HepG2 (cell line): ENCODE results near the gene PRKACA. TPM values are rescaled to one million over a fixed set of nuclear protein-coding genes. Genes with fewer than 3 reads are reported as not detected.

ENCODE experiments used
- ATAC-seq: fragments of 200-7000 bp; cut with Tn5 transposase; 3 replicates; pipeline ENCODE4 v1.9.1; 2020; ENCODE audit warnings: mild to moderate bottlenecking, moderate library complexity
- BruUV-seq: library from RNA; stranded (reverse); fragments of 400-500 nt; replicated peaks from 2 replicates; lab custom pipeline; 2021; lab: Mats Ljungman, UMichigan
- CTCF ChIA-PET: fragments of 300-600 bp; formaldehyde crosslinking; extraction: SDS; loops from one replicate; lab custom pipeline; 2021; ENCODE audit warnings: low total read pairs, inconsistent platforms, low intra/inter-chr PET ratio; lab: Yijun Ruan, JAX
- POLR2A ChIA-PET: fragments of 350-600 bp; sonication (Branson Sonifier 250); formaldehyde crosslinking; loops from one replicate; lab custom pipeline; 2020; ENCODE audit warnings: antibody characterized with exemption, inconsistent platforms; lab: Yijun Ruan, JAX
- DNase-seq: peaks from one replicate; pipeline ENCODE4 v3.0.0-alpha.2; 2015; ENCODE audit warnings: low spot score
- FAIRE-seq: peaks from 3 replicates; lab custom pipeline; 2011; peaks lifted over from hg19 to GRCh38; lab: Jason Lieb, UNC
- H2AFZ ChIP-seq: one replicate; pipeline ENCODE4 v1.6.1; 2011; ENCODE audit warnings: low read length, inconsistent platforms
- H3K27ac ChIP-seq: fragments of 300-600 bp; 3 replicates; pipeline ENCODE4 v1.8.0; 2011; ENCODE audit warnings: mixed run types, mild to moderate bottlenecking, mixed read lengths, low read length, inconsistent platforms; ENCODE audit not compliant: insufficient read depth; ENCODE audit errors: extremely low read length
- H3K27me3 ChIP-seq, 2 experiments: fragments of 200-600 bp in 1 of 2; 2 replicates in 1 of 2; 3 replicates in 1 of 2; pipeline versions ENCODE4 v1.6.0 to v1.8.0; 2011; ENCODE audit warnings: low read length in 2 of 2, mild to moderate bottlenecking in 2 of 2, moderate library complexity in 2 of 2, inconsistent platforms in 1 of 2; ENCODE audit not compliant: insufficient read depth in 2 of 2, control insufficient read depth in 1 of 2
- H3K36me3 ChIP-seq, 2 experiments: fragments of 200-600 bp in 1 of 2; replicated peaks in 1 of 2; 2 replicates in 1 of 2; 3 replicates in 1 of 2; pipeline versions ENCODE4 v1.5.1 to v1.8.0; 2011; ENCODE audit warnings: low read length in 2 of 2, inconsistent platforms in 1 of 2; ENCODE audit not compliant: insufficient read depth in 2 of 2, control insufficient read depth in 1 of 2
- H3K4me1 ChIP-seq: 2 replicates; pipeline ENCODE4 v1.5.1; 2012; ENCODE audit warnings: low read length, inconsistent platforms; ENCODE audit not compliant: insufficient read depth
- H3K4me2 ChIP-seq: 2 replicates; pipeline ENCODE4 v1.6.0; 2011; ENCODE audit warnings: low read depth, low read length, inconsistent platforms
- H3K4me3 ChIP-seq, 3 experiments: fragments of 200-600 bp in 1 of 3; sonication (generic), shearing (Covaris generic) in 1 of 3; replicated peaks in 1 of 3; 2 replicates each; pipeline ENCODE4 v1.5.1; 2011 to 2016; ENCODE audit warnings: low read length in 3 of 3, inconsistent platforms in 2 of 3, low read depth in 2 of 3, mild to moderate bottlenecking in 2 of 3, control low read depth in 1 of 3, mixed read lengths in 1 of 3; ENCODE audit not compliant: insufficient read depth in 1 of 3
- H3K79me2 ChIP-seq: one replicate; pipeline ENCODE4 v1.6.1; 2011; ENCODE audit warnings: low read length, inconsistent platforms; ENCODE audit not compliant: insufficient read depth
- H3K9ac ChIP-seq: 2 replicates; pipeline ENCODE4 v1.6.0; 2011; ENCODE audit warnings: mild to moderate bottlenecking, low read depth, low read length, inconsistent platforms; ENCODE audit not compliant: insufficient read depth
- H3K9me3 ChIP-seq: 2 replicates; pipeline ENCODE4 v1.5.1; 2012; ENCODE audit warnings: mild to moderate bottlenecking, low read length
- H4K20me1 ChIP-seq: 2 replicates; pipeline ENCODE4 v1.6.0; 2011; ENCODE audit warnings: inconsistent platforms, mild to moderate bottlenecking, low read length, moderate library complexity; ENCODE audit not compliant: insufficient read depth
- ARID4A ChIP-seq: sonication (generic); formaldehyde crosslinking; IDR thresholded peaks from 2 replicates; pipeline ENCODE4 v1.5.0; 2020; ENCODE audit warnings: mild to moderate bottlenecking, missing genetic modification reagents, borderline replicate concordance
- ARNTL ChIP-seq: sonication (generic); formaldehyde crosslinking; IDR thresholded peaks from 2 replicates; pipeline ENCODE4 v1.4.0; 2020; ENCODE audit warnings: mild to moderate bottlenecking, missing genetic modification reagents
- DDIT3 ChIP-seq: sonication (generic); formaldehyde crosslinking; IDR thresholded peaks from 2 replicates; pipeline ENCODE4 v1.4.0; 2020; ENCODE audit warnings: mild to moderate bottlenecking, missing genetic modification reagents
- ESRRA ChIP-seq: sonication (generic); formaldehyde crosslinking; IDR thresholded peaks from 2 replicates; pipeline ENCODE4 v1.5.1; 2020; ENCODE audit warnings: mild to moderate bottlenecking, low read depth, missing genetic modification reagents
- ETV5 ChIP-seq: IDR thresholded peaks from 2 replicates; pipeline ENCODE4 v1.6.1; 2018; ENCODE audit warnings: missing biosample characterization, missing genetic modification reagents, inconsistent platforms, borderline replicate concordance
- JARID2 ChIP-seq: sonication (generic); formaldehyde crosslinking; IDR thresholded peaks from 2 replicates; pipeline ENCODE4 v1.8.1; 2023; ENCODE audit warnings: missing genetic modification reagents, inconsistent platforms; ENCODE audit not compliant: insufficient replicate concordance
- NR2F6 ChIP-seq, 2 experiments: IDR thresholded peaks; 2 replicates each; pipeline ENCODE4 v1.6.1; 2016; ENCODE audit warnings: antibody characterized with exemption in 1 of 2, mild to moderate bottlenecking in 1 of 2
- PHF5A ChIP-seq: IDR thresholded peaks from one replicate; pipeline ENCODE4 v1.6.1; 2018; ENCODE audit warnings: low read depth, missing genetic modification reagents; ENCODE audit not compliant: unreplicated experiment
- PITX1 ChIP-seq: sonication (generic); formaldehyde crosslinking; IDR thresholded peaks from 2 replicates; pipeline ENCODE4 v1.5.1; 2020; ENCODE audit warnings: mild to moderate bottlenecking, missing genetic modification reagents
- PRPF4 ChIP-seq: fragments of 200-400 bp; formaldehyde crosslinking; IDR thresholded peaks from 2 replicates; pipeline ENCODE4 v1.6.1; 2016; ENCODE audit warnings: low read length, low read depth; ENCODE audit not compliant: poor library complexity, severe bottlenecking
- RXRA ChIP-seq: sonication (generic); formaldehyde crosslinking; IDR thresholded peaks from 2 replicates; pipeline ENCODE4 v1.5.1; 2020; ENCODE audit warnings: missing genetic modification reagents
- SAP130 ChIP-seq: IDR thresholded peaks from 2 replicates; pipeline ENCODE4 v1.6.1; 2016; ENCODE audit warnings: low read depth
- TARDBP ChIP-seq: sonication (generic); formaldehyde crosslinking; IDR thresholded peaks from 2 replicates; pipeline ENCODE4 v1.8.0; 2022; ENCODE audit warnings: mild to moderate bottlenecking, missing genetic modification reagents
- YY1 ChIP-seq: IDR thresholded peaks from 2 replicates; pipeline ENCODE4 v1.6.1; 2011; ENCODE audit warnings: low read length, low read depth, moderate library complexity, mild to moderate bottlenecking; ENCODE audit not compliant: insufficient read depth, insufficient replicate concordance
- ZNF639 ChIP-seq: conservative IDR thresholded peaks from 2 replicates; pipeline ENCODE4 v1.6.1; 2018; ENCODE audit warnings: missing genetic modification reagents
- ZNF772 ChIP-seq: sonication (generic); formaldehyde crosslinking; IDR thresholded peaks from 2 replicates; pipeline ENCODE4 v1.5.0; 2020; ENCODE audit warnings: mild to moderate bottlenecking, missing genetic modification reagents
- ZNF83 ChIP-seq: sonication (generic); formaldehyde crosslinking; IDR thresholded peaks from 2 replicates; pipeline ENCODE4 v1.4.0; 2020; ENCODE audit warnings: missing genetic modification reagents, mild to moderate bottlenecking, borderline replicate concordance
- ZNF879 ChIP-seq: sonication (generic); formaldehyde crosslinking; IDR thresholded peaks from 2 replicates; pipeline ENCODE4 v1.8.1; 2023; ENCODE audit warnings: missing genetic modification reagents
- WGBS: methylation state at CpG from one replicate; pipeline ENCODE4 v1.1.6; 2017; ENCODE audit warnings: low lambda C conversion rate; 5-methylcytosine and 5-hydroxymethylcytosine counted together
- in situ Hi-C: cut with HindIII; loops from 2 replicates; pipeline ENCODE4 v1.10.0; 2017; ENCODE audit warnings: low pct_unique_long_range_greater_than_20kb; ENCODE audit not compliant: extremely low pct_ligation_motif_present
- intact Hi-C: fragments of 100-400 bp; cut with micrococcal nuclease; formaldehyde crosslinking; loops from one replicate; pipeline ENCODE4 v1.10.0; 2022; ENCODE audit not compliant: unreplicated experiment
- polyA plus RNA-seq, 8 experiments: library from polyadenylated mRNA; depleted of rRNA in 3 of 8; stranded (reverse) in 7 of 8; unstranded in 1 of 8; fragments of >200 nt; fragmentation: Illumina TruSeq in 4 of 8; extraction: Trizol in 4 of 8; gene quantifications; 2 replicates each; pipeline versions ENCODE4 v1.2.1 to v1.2.3, GENCODE V29; 2011 to 2016; ENCODE audit warnings: low read depth in 4 of 8, missing spikeins in 1 of 8, mixed read lengths in 1 of 8; ENCODE audit not compliant: insufficient read depth in 1 of 8
- total RNA-seq, 5 experiments: library from RNA; depleted of rRNA; stranded (reverse); fragments of >200 nt; fragmentation: Illumina TruSeq; extraction: Trizol; gene quantifications; 2 replicates each; pipeline ENCODE4 v1.2.3, GENCODE V29; 2016; ENCODE audit warnings: low read depth in 1 of 5

The PRKACA gene
- total and polyA plus RNA-seq, 2 of the 13 experiments (the other 11 are each of a cell fraction or from before 2014, with no cell fraction given): 11.0 to 18.2 TPM

- POLR2A ChIA-PET: interaction anchor here (2.8 kb wide), 1 partner anchor 24 kb away, joined by 11 read pairs; the partner anchor contains the start of gene ASF1B
- WGBS: 62% methylated on average over 7 of the region's 12 CpGs
- CTCF ChIA-PET: interaction anchor here (0.9 kb wide), 1 partner anchor 15 kb away, joined by 3 read pairs; no protein-coding TSS in a partner anchor
- Histone ChIP-seq H3K27me3 (no peaks in the 10 kb centered on the region), H3K4me3 (peak overlapping the region in 1 of 3 experiments; percentile 20; a peak in 2 of 6 replicates), H3K27ac (peak overlapping the region; percentile 76), H3K9ac (peak overlapping the region; percentile 53), H3K4me2 (peak overlapping the region; percentile 57), H3K36me3 (no peaks in the 10 kb centered on the region), H2AFZ (no peak overlapping the region), H4K20me1 (no peaks in the 10 kb centered on the region), H3K79me2 (peaks cover 12% of the 10 kb centered on the region), H3K9me3 (no peaks in the 10 kb centered on the region), H3K4me1 (peaks cover 60% of the 10 kb centered on the region)
- DNase-seq (peak; percentile 29), ATAC-seq (no peak), FAIRE-seq (peak; percentile 60)
- in situ Hi-C loops (no loop called here), intact Hi-C loops (no loop called here)
- no TSS peak for BruUV-seq
- TF ChIP-seq DDIT3 (CRISPR knock-in tag) (no peak), ARID4A (CRISPR knock-in tag) (peak; percentile 31; the same call in 1 of the 2 replicates), YY1 (peak; percentile 42), PRPF4 (peak; percentile 17), PITX1 (CRISPR knock-in tag) (peak; percentile 63), ESRRA (CRISPR knock-in tag) (0 out of 2 replicates have a peak, but pooled peaks have one; percentile 24), ZNF772 (CRISPR knock-in tag) (0 out of 2 replicates have a peak, but pooled peaks have one; percentile 9), PHF5A (no peak), JARID2 (no peak), ZNF639 (no peak), ZNF879 (CRISPR knock-in tag) (no peak), SAP130 (CRISPR knock-in tag) (peak; percentile 48), ZNF83 (CRISPR knock-in tag) (no peak), ETV5 (peak; percentile 86), RXRA (CRISPR knock-in tag) (peak; percentile 66; the same call in 1 of the 2 replicates), ARNTL (peak; percentile 48; the same call in 1 of the 2 replicates), NR2F6 (IDR thresholded peaks at IDR 0.05) (peak; percentile 62; the same call in 1 of the 2 replicates), NR2F6 (CRISPR knock-in tag; IDR thresholded peaks at IDR 0.05) (peak; percentile 78), TARDBP (CRISPR knock-in tag) (0 out of 2 replicates have a peak, but pooled peaks have one; percentile 25)
Measured at GRCh38 chr19:14112809-14113385, 4.7 kb downstream of the PRKACA start.
